Glutamatergic neuron (in vitro differentiated cells): ENCODE measurements around the gene CCM2. TPM values are rescaled to one million over a fixed set of nuclear protein-coding genes. Genes with fewer than 3 reads are reported as not detected.

ENCODE experiments used
- DNase-seq: peaks from one replicate; pipeline ENCODE4 v3.0.0; 2022
- H3K27ac Mint-ChIP-seq: one replicate; pipeline ENCODE4 v1.8.0; 2020; ENCODE audit warnings: mild to moderate bottlenecking, mixed read lengths, inconsistent platforms; ENCODE audit not compliant: unreplicated experiment
- H3K27me3 Mint-ChIP-seq: one replicate; pipeline ENCODE4 v1.8.0; 2020; ENCODE audit warnings: mild to moderate bottlenecking, moderate library complexity, mixed read lengths, inconsistent platforms; ENCODE audit not compliant: unreplicated experiment
- H3K36me3 Mint-ChIP-seq: one replicate; pipeline ENCODE4 v1.8.0; 2020; ENCODE audit warnings: mild to moderate bottlenecking, mixed read lengths, inconsistent platforms; ENCODE audit not compliant: unreplicated experiment
- H3K4me1 Mint-ChIP-seq: one replicate; pipeline ENCODE4 v1.8.0; 2020; ENCODE audit warnings: mild to moderate bottlenecking, low read depth, mixed read lengths, inconsistent platforms; ENCODE audit not compliant: unreplicated experiment
- H3K4me3 Mint-ChIP-seq: one replicate; pipeline ENCODE4 v1.8.0; 2020; ENCODE audit warnings: mild to moderate bottlenecking, mixed read lengths, inconsistent platforms; ENCODE audit not compliant: unreplicated experiment
- H3K9me3 Mint-ChIP-seq: one replicate; pipeline ENCODE4 v1.8.0; 2020; ENCODE audit warnings: mild to moderate bottlenecking, moderate library complexity, mixed read lengths, inconsistent platforms; ENCODE audit not compliant: unreplicated experiment
- CTCF ChIP-seq: fragments of 200-600 bp; sonication (generic); IDR thresholded peaks from one replicate; pipeline ENCODE4 v1.5.0; 2021; ENCODE audit not compliant: partially characterized antibody, unreplicated experiment
- total RNA-seq: library from RNA; stranded (reverse); fragmentation: NEBNext Ultra II Directional; extraction: Animal tissue kit (Norgen Biotek cat#: 25700); gene quantifications from one replicate; pipeline ENCODE4 v1.2.1, GENCODE V29; 2021; ENCODE audit not compliant: unreplicated experiment

Gene CCM2
- total RNA-seq, 1 donor from 2014 or later: 92.6 TPM

- no peak for TF ChIP-seq CTCF
- H3K4me1 Mint-ChIP-seq: peaks cover 12% of the 10 kb centered on the region
- H3K9me3 Mint-ChIP-seq: peaks cover 14% of the 10 kb centered on the region
- no peak overlapping the region for H3K27ac Mint-ChIP-seq
- peaks cover 9% of the 10 kb centered on the region for H3K27me3 Mint-ChIP-seq
- DNase-seq: no peak
- peak overlapping the region; percentile 96 for H3K4me3 Mint-ChIP-seq
- H3K36me3 Mint-ChIP-seq: no peaks in the 10 kb centered on the region
Observed at GRCh38 chr7:44985033-44985695, 14.8 kb upstream of the CCM2 start.

GRCh38 chr7:44985900-44986217, 14.1 kb upstream of the CCM2 start:
- peak overlapping the region; percentile 98 for H3K27ac Mint-ChIP-seq
- H3K36me3 Mint-ChIP-seq: no peaks in the 10 kb centered on the region
- TF ChIP-seq CTCF: no peak
- H3K9me3 Mint-ChIP-seq: peaks cover 14% of the 10 kb centered on the region
- H3K27me3 Mint-ChIP-seq: peaks cover 9% of the 10 kb centered on the region
- peak overlapping the region; percentile 96 for H3K4me3 Mint-ChIP-seq
- peaks cover 14% of the 10 kb centered on the region for H3K4me1 Mint-ChIP-seq
- no peak for DNase-seq

DNA sequence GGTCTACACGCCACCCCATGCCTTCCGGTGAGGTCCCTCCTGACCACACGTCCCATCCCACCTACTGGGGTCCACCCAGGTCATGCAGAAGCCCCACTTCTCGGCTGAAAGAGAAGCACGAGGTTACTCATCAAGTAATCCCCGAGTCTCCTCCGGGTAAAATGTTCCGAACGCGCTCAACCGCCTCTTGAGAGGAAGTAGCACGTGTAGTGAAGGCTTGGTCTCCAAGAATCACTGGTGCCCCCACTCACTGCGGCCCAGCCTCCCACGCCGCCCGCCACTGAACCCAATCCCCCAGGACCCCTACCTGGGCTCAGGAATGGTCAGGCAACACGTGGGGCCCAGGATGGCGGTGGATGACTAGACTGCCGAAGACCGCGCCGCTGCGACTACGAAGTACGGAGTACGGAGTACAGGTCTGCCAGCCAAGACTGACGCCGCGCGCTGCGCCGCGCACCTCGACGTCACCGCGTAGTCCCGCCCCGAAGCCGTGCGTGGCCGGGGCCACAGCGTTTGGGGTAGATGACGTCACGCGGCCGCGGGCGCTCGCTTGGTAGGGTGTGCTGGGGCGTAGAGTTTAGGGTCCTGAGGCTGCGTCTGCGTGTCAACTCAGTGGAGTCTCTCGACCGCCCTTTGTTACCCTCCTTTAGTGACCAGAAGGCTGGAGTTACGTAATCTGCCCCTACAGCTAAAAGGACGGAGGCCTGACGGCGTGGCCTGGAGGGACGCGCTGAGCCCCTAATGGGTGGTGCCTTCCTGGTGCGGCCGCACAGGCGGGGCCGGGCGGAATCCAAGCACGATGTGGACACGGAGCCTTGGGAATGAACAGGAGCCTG, 13.6 kb upstream of the CCM2 start:
- no peak for TF ChIP-seq CTCF
- Mint-ChIP-seq H3K27ac (peak overlapping the region; percentile 98), H3K4me3 (peak overlapping the region; percentile 96), H3K4me1 (peaks cover 14% of the 10 kb centered on the region), H3K9me3 (peaks cover 14% of the 10 kb centered on the region), H3K36me3 (no peaks in the 10 kb centered on the region), H3K27me3 (peaks cover 9% of the 10 kb centered on the region)
- peak; percentile 97 for DNase-seq

- peak overlapping the region; percentile 98 for H3K27ac Mint-ChIP-seq
- no peak for TF ChIP-seq CTCF
- H3K27me3 Mint-ChIP-seq: peaks cover 9% of the 10 kb centered on the region
- peak overlapping the region; percentile 96 for H3K4me3 Mint-ChIP-seq
- H3K4me1 Mint-ChIP-seq: peaks cover 20% of the 10 kb centered on the region
- H3K9me3 Mint-ChIP-seq: peaks cover 19% of the 10 kb centered on the region
- no peaks in the 10 kb centered on the region for H3K36me3 Mint-ChIP-seq
- DNase-seq: no peak
Observed at GRCh38 chr7:44987457-44987856, 12.5 kb upstream of the CCM2 start.

DNA sequence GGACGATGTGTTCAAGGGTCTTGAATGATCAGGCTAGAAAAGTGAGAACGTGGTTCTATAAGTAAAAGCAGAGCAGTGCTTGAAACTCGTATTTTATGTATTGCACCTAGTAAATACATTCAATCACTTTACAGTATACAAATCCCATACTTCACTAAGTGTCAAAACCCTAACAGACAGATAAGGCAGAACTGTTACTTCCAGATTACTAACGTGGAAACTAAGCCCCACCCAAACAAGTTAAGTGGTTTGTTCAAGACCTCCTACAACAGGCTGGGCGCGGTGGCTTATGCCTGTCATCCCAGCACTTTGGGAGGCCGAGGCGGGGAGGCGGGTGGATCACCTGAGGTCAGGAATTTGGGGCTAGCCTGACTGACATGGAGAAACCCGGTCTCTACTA, 12.0 kb upstream of the CCM2 start:
- no peak for DNase-seq
- peaks cover 9% of the 10 kb centered on the region for H3K27me3 Mint-ChIP-seq
- H3K4me1 Mint-ChIP-seq: peaks cover 22% of the 10 kb centered on the region
- H3K9me3 Mint-ChIP-seq: peaks cover 19% of the 10 kb centered on the region
- H3K27ac Mint-ChIP-seq: peak overlapping the region; percentile 98
- no peaks in the 10 kb centered on the region for H3K36me3 Mint-ChIP-seq
- peak overlapping the region; percentile 96 for H3K4me3 Mint-ChIP-seq
- TF ChIP-seq CTCF: no peak
